ENCODE data around the gene TP53INP2. TPM values are rescaled to one million over a fixed set of nuclear protein-coding genes. Genes with fewer than 3 reads are reported as not detected.

Gene TP53INP2
- total RNA-seq, 1 experiment from 2014 or later: 7.1 TPM

DNA sequence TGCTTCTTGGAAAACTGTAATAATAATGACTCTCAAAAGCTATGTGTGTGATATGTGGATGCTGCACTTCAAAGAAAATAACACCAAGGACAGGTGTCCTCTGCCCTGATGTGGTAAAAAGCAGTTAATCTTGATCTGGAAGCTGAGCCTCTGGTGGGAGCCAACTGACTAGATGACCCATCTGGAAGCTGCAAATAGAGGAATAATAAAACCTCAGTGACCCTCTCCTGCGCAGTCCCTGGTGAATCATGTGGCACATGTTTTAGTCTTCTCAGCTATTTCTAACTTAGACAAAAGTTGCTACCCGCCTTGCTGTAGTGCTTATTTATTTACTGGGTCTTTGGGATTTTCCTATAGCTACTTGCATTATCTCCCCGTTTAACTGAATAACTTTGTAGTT lies 47.3 kb downstream of the TP53INP2 start:
- ChIA-PET POLR2A (no interaction called here), RAD21 (ENCODE audit: low non-redundant PET in 1 of 2, low total read pairs in 2 of 2, uncharacterized antibody in 2 of 2, unreplicated experiment in 2 of 2) (no interaction called here), CTCF (interaction anchor here (1.4 kb wide), 1 partner anchor 18 kb away, joined by 5 read pairs; no protein-coding TSS in a partner anchor)
- no peak overlapping the region for H2AFZ ChIP-seq (ENCODE audit: low read depth, low read length, poor library complexity, severe bottlenecking)
- no TSS peak for BruUV-seq (replicated peaks)
- TF ChIP-seq SIN3A (IDR thresholded peaks at IDR 0.05; ENCODE audit: low read depth): no peak
- no peak for TF ChIP-seq YY1 (IDR thresholded peaks at IDR 0.05; ENCODE audit: extremely low read depth, insufficient replicate concordance, low read depth, low read length)
- no peak for TF ChIP-seq FOSL1 (IDR thresholded peaks at IDR 0.05; ENCODE audit: low read depth)
- no peak for TF ChIP-seq POLR2AphosphoS5 (IDR thresholded peaks at IDR 0.05; ENCODE audit: low read depth, low read length)
- TF ChIP-seq SP1 (IDR thresholded peaks at IDR 0.05; ENCODE audit: low read depth): no peak
- TF ChIP-seq EGR1 (IDR thresholded peaks at IDR 0.05; ENCODE audit: low read depth): no peak
- TF ChIP-seq, protein P1, sequence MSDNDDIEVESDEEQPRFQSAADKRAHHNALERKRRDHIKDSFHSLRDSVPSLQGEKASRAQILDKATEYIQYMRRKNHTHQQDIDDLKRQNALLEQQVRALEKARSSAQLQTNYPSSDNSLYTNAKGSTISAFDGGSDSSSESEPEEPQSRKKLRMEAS (IDR thresholded peaks at IDR 0.05): no peak
- TF ChIP-seq CEBPB (IDR thresholded peaks at IDR 0.05; ENCODE audit: low read depth): no peak
- no peaks in the 10 kb centered on the region for H4K20me1 ChIP-seq (ENCODE audit: insufficient read depth)
- no peak overlapping the region for H3K4me2 ChIP-seq (ENCODE audit: low read length)
- peaks cover 27 to 31% of the 10 kb centered on the region in 2 experiments for H3K36me3 ChIP-seq (ENCODE audit: control insufficient read depth in 1 of 2, insufficient read depth in 2 of 2, low read length in 2 of 2)
- H3K9me2 ChIP-seq (ENCODE audit: insufficient read depth): no peaks in the 10 kb centered on the region
- no peaks in the 10 kb centered on the region for H3K9me3 ChIP-seq (ENCODE audit: control insufficient read depth in 1 of 2, insufficient read depth in 1 of 2, low read depth in 1 of 2, low read length in 2 of 2)
- no peaks in the 10 kb centered on the region for H3K27me3 ChIP-seq (ENCODE audit: insufficient read depth, low read length)
- H3K27ac ChIP-seq (ENCODE audit: low read depth, low read length): no peak overlapping the region
- intact Hi-C loops (cut with micrococcal nuclease): no loop called here
- H3K9ac ChIP-seq (ENCODE audit: low read length): no peak overlapping the region
- no peak overlapping the region for H3K4me3 ChIP-seq (replicated peaks in 1 of 2; ENCODE audit: low read depth in 1 of 2, low read length in 2 of 2)
- ATAC-seq: no peak
- no peaks in the 10 kb centered on the region for H3K4me1 ChIP-seq (ENCODE audit: control insufficient read depth in 1 of 2, insufficient read depth in 2 of 2, low read length in 2 of 2)
- no peak for DNase-seq (ENCODE audit: low read depth, low spot score)
- no peaks in the 10 kb centered on the region for H3K79me2 ChIP-seq (ENCODE audit: insufficient read depth, low read length)

DNA sequence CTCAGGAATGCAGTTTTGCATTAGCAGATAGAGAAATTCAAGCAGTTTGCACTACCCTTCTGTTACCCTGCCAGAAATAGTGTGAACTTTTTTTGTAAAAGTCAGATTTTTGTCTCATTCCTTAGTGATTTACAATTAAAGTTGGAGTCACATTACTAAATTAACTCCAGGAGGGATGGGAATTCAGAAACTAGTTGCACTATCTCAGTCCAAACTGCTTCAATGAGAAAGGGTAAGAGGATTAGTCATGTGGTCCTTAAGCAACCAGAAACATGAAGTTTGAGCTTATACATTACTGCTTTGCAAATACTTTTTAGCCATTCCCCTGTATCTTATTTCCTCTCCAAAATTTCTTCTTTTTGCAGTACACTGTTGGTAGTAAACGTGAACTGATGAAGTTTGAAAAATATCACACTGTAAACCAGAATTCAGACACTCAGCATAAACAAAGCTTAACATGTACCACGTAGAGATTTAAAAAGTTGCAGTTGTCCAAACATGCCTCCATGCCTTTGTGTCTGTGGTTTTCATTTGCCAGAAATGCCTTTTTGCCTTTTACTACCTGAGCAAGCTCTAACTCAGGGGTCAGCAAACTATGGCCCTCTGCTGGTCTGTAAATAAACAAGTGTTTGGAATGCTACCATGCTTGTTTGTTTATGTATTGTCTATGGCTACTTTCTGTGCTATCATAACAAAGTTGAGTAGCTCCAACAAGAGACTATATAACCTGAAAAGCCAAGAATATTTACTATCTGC lies 49.7 kb downstream of the TP53INP2 start:
- BruUV-seq (replicated peaks): no TSS peak
- H3K9me3 ChIP-seq (ENCODE audit: control insufficient read depth in 1 of 2, insufficient read depth in 1 of 2, low read depth in 1 of 2, low read length in 2 of 2): no peaks in the 10 kb centered on the region
- H3K27ac ChIP-seq (ENCODE audit: low read depth, low read length): no peak overlapping the region
- H3K9ac ChIP-seq (ENCODE audit: low read length): no peak overlapping the region
- no peak overlapping the region for H3K4me2 ChIP-seq (ENCODE audit: low read length)
- H3K4me1 ChIP-seq (ENCODE audit: control insufficient read depth in 1 of 2, insufficient read depth in 2 of 2, low read length in 2 of 2): no peaks in the 10 kb centered on the region
- no peaks in the 10 kb centered on the region for H3K79me2 ChIP-seq (ENCODE audit: insufficient read depth, low read length)
- intact Hi-C loops (cut with micrococcal nuclease): no loop called here
- H3K36me3 ChIP-seq (ENCODE audit: control insufficient read depth in 1 of 2, insufficient read depth in 2 of 2, low read length in 2 of 2): peaks cover 36 to 40% of the 10 kb centered on the region in 2 experiments
- ChIA-PET POLR2A (no interaction called here), CTCF (interaction anchor here (0.6 to 1.5 kb wide), 2 partner anchors 16 to 441 kb away, joined by 3 read pairs; no protein-coding TSS in a partner anchor), RAD21 (ENCODE audit: low non-redundant PET in 1 of 2, low total read pairs in 2 of 2, uncharacterized antibody in 2 of 2, unreplicated experiment in 2 of 2) (no interaction called here)
- ATAC-seq (no peak), DNase-seq (ENCODE audit: low read depth, low spot score) (no peak)
- no peak overlapping the region for H2AFZ ChIP-seq (ENCODE audit: low read depth, low read length, poor library complexity, severe bottlenecking)
- no peak overlapping the region for H3K4me3 ChIP-seq (replicated peaks in 1 of 2; ENCODE audit: low read depth in 1 of 2, low read length in 2 of 2)
- H4K20me1 ChIP-seq (ENCODE audit: insufficient read depth): no peaks in the 10 kb centered on the region
- H3K27me3 ChIP-seq (ENCODE audit: insufficient read depth, low read length): no peaks in the 10 kb centered on the region
- no peaks in the 10 kb centered on the region for H3K9me2 ChIP-seq (ENCODE audit: insufficient read depth)
- TF ChIP-seq CEBPB (IDR thresholded peaks at IDR 0.05; ENCODE audit: low read depth): no peak
- no peak for TF ChIP-seq FOSL1 (IDR thresholded peaks at IDR 0.05; ENCODE audit: low read depth)
- no peak for TF ChIP-seq ELF1 (IDR thresholded peaks at IDR 0.05; ENCODE audit: borderline replicate concordance, low read depth)
- no peak for TF ChIP-seq ZNF274 (IDR thresholded peaks at IDR 0.05; ENCODE audit: low read depth, low read length)
- TF ChIP-seq EZH2 (IDR thresholded peaks at IDR 0.05): no peak
- TF ChIP-seq, protein P2, sequence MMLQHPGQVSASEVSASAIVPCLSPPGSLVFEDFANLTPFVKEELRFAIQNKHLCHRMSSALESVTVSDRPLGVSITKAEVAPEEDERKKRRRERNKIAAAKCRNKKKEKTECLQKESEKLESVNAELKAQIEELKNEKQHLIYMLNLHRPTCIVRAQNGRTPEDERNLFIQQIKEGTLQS (IDR thresholded peaks at IDR 0.05): no peak
- TF ChIP-seq, protein P1 (IDR thresholded peaks at IDR 0.05): no peak
- TF ChIP-seq, protein P3, sequence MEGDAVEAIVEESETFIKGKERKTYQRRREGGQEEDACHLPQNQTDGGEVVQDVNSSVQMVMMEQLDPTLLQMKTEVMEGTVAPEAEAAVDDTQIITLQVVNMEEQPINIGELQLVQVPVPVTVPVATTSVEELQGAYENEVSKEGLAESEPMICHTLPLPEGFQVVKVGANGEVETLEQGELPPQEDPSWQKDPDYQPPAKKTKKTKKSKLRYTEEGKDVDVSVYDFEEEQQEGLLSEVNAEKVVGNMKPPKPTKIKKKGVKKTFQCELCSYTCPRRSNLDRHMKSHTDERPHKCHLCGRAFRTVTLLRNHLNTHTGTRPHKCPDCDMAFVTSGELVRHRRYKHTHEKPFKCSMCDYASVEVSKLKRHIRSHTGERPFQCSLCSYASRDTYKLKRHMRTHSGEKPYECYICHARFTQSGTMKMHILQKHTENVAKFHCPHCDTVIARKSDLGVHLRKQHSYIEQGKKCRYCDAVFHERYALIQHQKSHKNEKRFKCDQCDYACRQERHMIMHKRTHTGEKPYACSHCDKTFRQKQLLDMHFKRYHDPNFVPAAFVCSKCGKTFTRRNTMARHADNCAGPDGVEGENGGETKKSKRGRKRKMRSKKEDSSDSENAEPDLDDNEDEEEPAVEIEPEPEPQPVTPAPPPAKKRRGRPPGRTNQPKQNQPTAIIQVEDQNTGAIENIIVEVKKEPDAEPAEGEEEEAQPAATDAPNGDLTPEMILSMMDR (IDR thresholded peaks at IDR 0.05 in 2 of 3, conservative IDR thresholded peaks at IDR 0.05 in 1 of 3; ENCODE audit: borderline replicate concordance in 1 of 3, insufficient read depth in 1 of 3, low read depth in 2 of 3, low read length in 2 of 3): no peak; a peak in 1 of 6 replicates
- TF ChIP-seq JUND (IDR thresholded peaks at IDR 0.05): no peak
- no peak for TF ChIP-seq EGR1 (IDR thresholded peaks at IDR 0.05; ENCODE audit: low read depth)
- no peak for TF ChIP-seq SP1 (IDR thresholded peaks at IDR 0.05; ENCODE audit: low read depth)

All from HCT116 (cell line).